ENCODE data around the gene UGT1A4.
"Not testable (repeated sequence)": the region's sequence is repeated elsewhere in the genome, so short reads cannot be mapped to it uniquely, and the experiment has no call there.

UGT1A4 gene

GRCh38 chr2:233750689-233751088, 32.2 kb downstream of the UGT1A4 start:
- not testable (repeated sequence) for DNase-seq (ENCODE audit: low spot score)

- DNase-seq (ENCODE audit: low spot score): not testable (repeated sequence)
Observed at GRCh38 chr2:233751212-233752009, 32.9 kb downstream of the UGT1A4 start.

GRCh38 chr2:233754872-233755611, 36.5 kb downstream of the UGT1A4 start:
- no peak for DNase-seq (ENCODE audit: low spot score)

- DNase-seq (ENCODE audit: low spot score): no peak
Observed at GRCh38 chr2:233756429-233757081, 38.0 kb downstream of the UGT1A4 start.

- no peak for DNase-seq (ENCODE audit: low spot score)
Observed at GRCh38 chr2:233758141-233758540, 39.6 kb downstream of the UGT1A4 start.

- DNase-seq (ENCODE audit: low spot score): no peak
Observed at GRCh38 chr2:233758849-233759248, 40.3 kb downstream of the UGT1A4 start.

- no peak for DNase-seq (ENCODE audit: low spot score)
Observed at GRCh38 chr2:233760043-233760442, 41.5 kb downstream of the UGT1A4 start, which contains the start of gene UGT1A1. UGT1A1 (plus strand) TSS chr2:233760270; CDS start chr2:233760288, 18 bp downstream.

- no peak for DNase-seq (ENCODE audit: low spot score)
Observed at GRCh38 chr2:233761040-233761769, 42.7 kb downstream of the UGT1A4 start.

- peak; percentile 39 for DNase-seq (ENCODE audit: low spot score)
Observed at GRCh38 chr2:233764264-233764663, 45.7 kb downstream of the UGT1A4 start.

- DNase-seq (ENCODE audit: low spot score): peak; percentile 45
Observed at GRCh38 chr2:233764761-233765160, 46.2 kb downstream of the UGT1A4 start.

- no peak for DNase-seq (ENCODE audit: low spot score)
Observed at GRCh38 chr2:233766416-233766815, 47.9 kb downstream of the UGT1A4 start.

- no peak for DNase-seq (ENCODE audit: low spot score)
Observed at GRCh38 chr2:233768076-233768475, 49.5 kb downstream of the UGT1A4 start.

- no peak for DNase-seq (ENCODE audit: low spot score)
Observed at GRCh38 chr2:233769260-233769659, 50.7 kb downstream of the UGT1A4 start.

- no peak for DNase-seq (ENCODE audit: low spot score)
Observed at GRCh38 chr2:233772153-233772552, 53.6 kb downstream of the UGT1A4 start.

- DNase-seq (ENCODE audit: low spot score): peak; percentile 36
Observed at GRCh38 chr2:233772583-233772982, 54.0 kb downstream of the UGT1A4 start.

GRCh38 chr2:233773854-233774253, 55.3 kb downstream of the UGT1A4 start:
- no peak for DNase-seq (ENCODE audit: low spot score)

GRCh38 chr2:233775414-233775813, 56.9 kb downstream of the UGT1A4 start:
- DNase-seq (ENCODE audit: low spot score): no peak

GRCh38 chr2:233778030-233778429, 59.5 kb downstream of the UGT1A4 start, which contains the start of gene MROH2A:
MROH2A (plus strand) TSS chr2:233778330; CDS start chr2:233779359, 1,029 bp downstream.
- no peak for DNase-seq (ENCODE audit: low spot score)

GRCh38 chr2:233779722-233780121, 61.2 kb downstream of the UGT1A4 start:
- no peak for DNase-seq (ENCODE audit: low spot score)

- no peak for DNase-seq (ENCODE audit: low spot score)
Observed at GRCh38 chr2:233780771-233781170, 62.2 kb downstream of the UGT1A4 start.

- DNase-seq (ENCODE audit: low spot score): no peak
Observed at GRCh38 chr2:233789554-233789953, 71.0 kb downstream of the UGT1A4 start.

Data from COLO829 (cell line).